Suprapubic skin (tissue), 4 donors: Measurements from ENCODE around the gene GRAMD1A. TPM values are rescaled to one million over a fixed set of nuclear protein-coding genes. Genes with fewer than 3 reads are reported as not detected.

Experiments used
- DNase-seq, 2 donors: peaks; one replicate each; pipeline ENCODE4 v3.0.0-alpha.2; 2019; ENCODE audit warnings: low spot score in 2 of 2
- H3K27ac ChIP-seq: fragments of 200-600 bp; sonication (generic); one replicate; pipeline ENCODE4 v1.5.1; 2019
- H3K27me3 ChIP-seq: fragments of 200-600 bp; sonication (generic); one replicate; pipeline ENCODE4 v1.5.1; 2019
- H3K36me3 ChIP-seq: fragments of 200-600 bp; sonication (generic); one replicate; pipeline ENCODE4 v1.5.1; 2019
- H3K4me1 ChIP-seq: fragments of 200-600 bp; sonication (generic); one replicate; pipeline ENCODE4 v1.5.1; 2019
- H3K4me3 ChIP-seq: fragments of 200-600 bp; sonication (generic); one replicate; pipeline ENCODE4 v1.5.1; 2019; ENCODE audit warnings: mild to moderate bottlenecking
- H3K9me3 ChIP-seq: fragments of 200-600 bp; sonication (generic); one replicate; pipeline ENCODE4 v1.5.1; 2019
- CTCF ChIP-seq, 2 donors: fragments of 200-600 bp in 1 of 2; fragments of 450-650 bp in 1 of 2; sonication (generic) in 1 of 2; IDR thresholded peaks; one replicate each; pipeline ENCODE4 v1.5.1; 2016 to 2019; ENCODE audit warnings: antibody characterized with exemption in 2 of 2, mild to moderate bottlenecking in 1 of 2, moderate library complexity in 1 of 2
- EP300 ChIP-seq: sonication (generic); formaldehyde crosslinking; IDR thresholded peaks from one replicate; pipeline ENCODE4 v1.6.1; 2017; ENCODE audit warnings: antibody characterized with exemption
- POLR2A ChIP-seq, 2 donors: fragments of 450-650 bp; IDR thresholded peaks; one replicate each; pipeline ENCODE4 v1.6.1; 2017; ENCODE audit warnings: antibody characterized with exemption in 2 of 2, mild to moderate bottlenecking in 2 of 2, moderate library complexity in 2 of 2
- POLR2AphosphoS5 ChIP-seq, 3 donors: sonication (generic); formaldehyde crosslinking; IDR thresholded peaks; one replicate each; pipeline ENCODE4 v1.6.1; 2017; ENCODE audit warnings: antibody characterized with exemption in 3 of 3
- WGBS: methylation state at CpG from one replicate; pipeline ENCODE4 v1.1.5; 2018; 5-methylcytosine and 5-hydroxymethylcytosine counted together
- total RNA-seq, 4 donors: library from RNA; depleted of rRNA; stranded (reverse); fragments of >200 nt; gene quantifications; one replicate each; pipeline ENCODE4 v1.1.0, GENCODE V29; 2016

GRAMD1A gene
- total RNA-seq, 4 donors from 2014 or later: 16.3 to 38.7 (median 20.8) TPM

- Histone ChIP-seq H3K4me1 (peaks cover 7% of the 10 kb centered on the region), H3K36me3 (no peaks in the 10 kb centered on the region), H3K27ac (no peak overlapping the region), H3K4me3 (no peak overlapping the region), H3K9me3 (no peaks in the 10 kb centered on the region), H3K27me3 (no peaks in the 10 kb centered on the region)
- TF ChIP-seq CTCF (IDR thresholded peaks at IDR 0.05) (no peak), POLR2AphosphoS5 (IDR thresholded peaks at IDR 0.05) (no peak), POLR2A (IDR thresholded peaks at IDR 0.05) (no peak), EP300 (no peak)
- 71% methylated on average over 10 of the region's 10 CpGs for WGBS
- no peak for DNase-seq
Observed at GRCh38 chr19:35068941-35069634, 69.0 kb downstream of the GRAMD1A start.

GRCh38 chr19:35069696-35070095, 69.6 kb downstream of the GRAMD1A start:
- Histone ChIP-seq H3K4me1 (peaks cover 7% of the 10 kb centered on the region), H3K4me3 (no peak overlapping the region), H3K36me3 (no peaks in the 10 kb centered on the region), H3K27me3 (no peaks in the 10 kb centered on the region), H3K27ac (no peak overlapping the region), H3K9me3 (no peaks in the 10 kb centered on the region)
- TF ChIP-seq POLR2AphosphoS5 (IDR thresholded peaks at IDR 0.05) (no peak), CTCF (IDR thresholded peaks at IDR 0.05) (no peak), POLR2A (IDR thresholded peaks at IDR 0.05) (no peak)
- WGBS: 67% methylated on average over 1 of the region's 1 CpG
- DNase-seq: no peak

DNA sequence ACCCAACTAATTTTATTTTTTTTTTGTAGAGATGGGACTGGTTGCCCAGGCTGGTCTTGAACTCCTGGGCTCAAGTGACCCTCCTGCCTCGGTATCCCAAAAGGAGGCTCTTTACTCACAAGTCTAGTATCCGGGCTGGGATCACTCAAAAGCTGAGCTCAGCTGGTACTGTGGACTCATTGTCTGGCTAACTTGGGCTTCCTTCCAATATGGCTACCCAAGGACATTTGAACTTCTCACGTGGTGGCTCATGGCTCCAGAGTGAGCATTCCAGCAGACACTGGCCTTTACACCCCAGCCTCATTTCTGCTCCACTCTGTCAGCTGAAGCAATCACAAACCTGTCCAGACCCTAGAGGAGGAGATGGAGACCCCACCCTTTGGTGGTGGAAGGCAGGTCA, 70.3 kb downstream of the GRAMD1A start:
- TF ChIP-seq POLR2A (IDR thresholded peaks at IDR 0.05) (no peak), POLR2AphosphoS5 (IDR thresholded peaks at IDR 0.05) (no peak), EP300 (no peak), CTCF (IDR thresholded peaks at IDR 0.05) (no peak)
- Histone ChIP-seq H3K36me3 (no peaks in the 10 kb centered on the region), H3K4me3 (no peak overlapping the region), H3K27ac (no peak overlapping the region), H3K27me3 (no peaks in the 10 kb centered on the region), H3K9me3 (no peaks in the 10 kb centered on the region), H3K4me1 (peaks cover 7% of the 10 kb centered on the region)
- no peak for DNase-seq
- WGBS: 89% methylated on average over 3 of the region's 3 CpGs

DNA sequence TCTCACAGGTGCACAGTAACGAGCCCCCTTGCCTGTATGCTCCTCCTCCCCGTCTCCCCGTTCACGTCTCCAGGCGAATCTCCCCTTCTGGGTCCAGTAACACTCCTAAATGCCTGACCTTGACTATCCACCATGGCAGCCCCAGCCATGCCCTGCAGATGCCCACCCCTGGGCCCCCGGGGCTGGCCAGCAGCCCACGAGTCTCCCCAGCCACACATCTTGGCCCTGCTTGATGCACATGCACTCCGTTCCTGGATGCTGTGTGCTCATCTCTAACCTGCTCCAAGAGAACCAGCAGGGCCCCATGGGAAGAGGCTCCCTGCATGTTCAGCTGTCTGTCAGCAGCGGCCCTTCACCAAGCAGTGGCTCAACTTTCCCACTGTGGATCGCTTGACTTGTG, 73.4 kb downstream of the GRAMD1A start:
- no peak overlapping the region for H3K4me3 ChIP-seq
- no peak for TF ChIP-seq EP300
- TF ChIP-seq POLR2AphosphoS5 (IDR thresholded peaks at IDR 0.05): no peak
- no peak for TF ChIP-seq CTCF (IDR thresholded peaks at IDR 0.05)
- TF ChIP-seq POLR2A (IDR thresholded peaks at IDR 0.05): no peak
- no peak overlapping the region for H3K27ac ChIP-seq
- H3K36me3 ChIP-seq: no peaks in the 10 kb centered on the region
- peaks cover 2% of the 10 kb centered on the region for H3K4me1 ChIP-seq
- H3K27me3 ChIP-seq: no peaks in the 10 kb centered on the region
- DNase-seq: no peak
- H3K9me3 ChIP-seq: no peaks in the 10 kb centered on the region
- WGBS: 83% methylated on average over 8 of the region's 10 CpGs

DNA sequence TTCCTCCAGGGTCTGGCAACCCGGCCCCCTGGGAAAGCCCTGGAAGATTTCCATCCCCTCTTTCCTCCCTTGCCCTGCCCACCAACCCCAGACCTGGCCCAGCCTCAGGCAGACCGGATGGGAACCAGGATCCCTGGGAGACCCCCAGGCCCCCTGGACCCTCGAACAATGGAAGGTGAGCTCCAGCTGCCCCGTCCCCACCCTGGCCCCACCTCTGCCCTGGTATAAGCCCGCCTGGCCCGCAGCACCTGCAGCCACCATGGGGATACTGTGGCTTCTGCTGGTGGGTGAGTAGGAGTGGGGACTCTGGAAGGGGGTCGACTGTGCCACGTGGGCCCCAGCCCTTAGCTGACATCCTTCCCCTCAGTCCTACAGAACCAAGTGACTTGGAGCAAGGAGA, 73.8 kb downstream of the GRAMD1A start:
- 85% methylated on average over 5 of the region's 8 CpGs for WGBS
- H3K36me3 ChIP-seq: no peaks in the 10 kb centered on the region
- no peak for DNase-seq
- H3K4me3 ChIP-seq: no peak overlapping the region
- no peaks in the 10 kb centered on the region for H3K27me3 ChIP-seq
- no peaks in the 10 kb centered on the region for H3K4me1 ChIP-seq
- TF ChIP-seq CTCF (IDR thresholded peaks at IDR 0.05): no peak
- no peak for TF ChIP-seq POLR2A (IDR thresholded peaks at IDR 0.05)
- TF ChIP-seq EP300: no peak
- TF ChIP-seq POLR2AphosphoS5 (IDR thresholded peaks at IDR 0.05): no peak
- H3K9me3 ChIP-seq: no peaks in the 10 kb centered on the region
- no peak overlapping the region for H3K27ac ChIP-seq
